RWPE1 (cell line): Measurements from ENCODE around the gene PMP22.

Experiments
- CTCF ChIA-PET: fragments of 350-600 bp; sonication (Branson Sonifier 250); formaldehyde crosslinking; extraction: SDS; loops from one replicate; lab custom pipeline; 2021; lab: Yijun Ruan, JAX
- POLR2A ChIA-PET: fragments of 400-600 bp; formaldehyde crosslinking; extraction: SDS; loops from one replicate; lab custom pipeline; 2020; ENCODE audit warnings: antibody characterized with exemption; ENCODE audit not compliant: low non-redundant PET; lab: Yijun Ruan, JAX
- DNase-seq: peaks from one replicate; pipeline ENCODE4 v3.0.0; 2012; ENCODE audit warnings: low spot score
- H3K27ac ChIP-seq: fragments of 450-650 bp; 2 replicates; pipeline ENCODE4 v1.5.1; 2017
- TF ChIP-seq, protein P1 (sequence below): fragments of 450-650 bp; conservative IDR thresholded peaks from 2 replicates; pipeline ENCODE4 v1.5.1; 2017; ENCODE audit warnings: low read depth, mild to moderate bottlenecking

PMP22 gene

DNA sequence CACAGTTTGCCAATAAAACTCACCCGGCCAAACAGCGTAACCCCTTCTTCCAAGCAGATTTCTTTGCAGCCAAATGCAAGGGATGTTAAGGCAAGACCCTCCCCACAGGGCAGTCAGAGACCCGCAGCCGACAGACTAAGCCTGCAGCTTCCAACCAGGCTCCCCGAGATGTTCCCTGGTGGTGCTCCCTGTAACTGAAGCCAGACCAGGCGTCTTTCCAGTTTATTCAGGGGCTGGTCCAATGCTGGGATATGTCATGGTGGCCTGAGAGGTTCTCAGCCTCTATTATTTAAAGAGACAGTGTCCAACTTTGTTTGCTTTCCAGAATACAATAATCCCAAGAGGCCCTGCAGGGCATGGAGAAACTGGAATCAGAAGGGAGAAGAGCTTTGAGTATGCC is at the start of gene PMP22:
Gene PMP22, minus strand, starts transcription at position 196 of the 400 bp plus-strand sequence. CDS start 4,599 bp downstream, outside the sequence.
- POLR2A ChIA-PET = no interaction called here
- CTCF ChIA-PET = no interaction called here
- TF ChIP-seq, protein P1, sequence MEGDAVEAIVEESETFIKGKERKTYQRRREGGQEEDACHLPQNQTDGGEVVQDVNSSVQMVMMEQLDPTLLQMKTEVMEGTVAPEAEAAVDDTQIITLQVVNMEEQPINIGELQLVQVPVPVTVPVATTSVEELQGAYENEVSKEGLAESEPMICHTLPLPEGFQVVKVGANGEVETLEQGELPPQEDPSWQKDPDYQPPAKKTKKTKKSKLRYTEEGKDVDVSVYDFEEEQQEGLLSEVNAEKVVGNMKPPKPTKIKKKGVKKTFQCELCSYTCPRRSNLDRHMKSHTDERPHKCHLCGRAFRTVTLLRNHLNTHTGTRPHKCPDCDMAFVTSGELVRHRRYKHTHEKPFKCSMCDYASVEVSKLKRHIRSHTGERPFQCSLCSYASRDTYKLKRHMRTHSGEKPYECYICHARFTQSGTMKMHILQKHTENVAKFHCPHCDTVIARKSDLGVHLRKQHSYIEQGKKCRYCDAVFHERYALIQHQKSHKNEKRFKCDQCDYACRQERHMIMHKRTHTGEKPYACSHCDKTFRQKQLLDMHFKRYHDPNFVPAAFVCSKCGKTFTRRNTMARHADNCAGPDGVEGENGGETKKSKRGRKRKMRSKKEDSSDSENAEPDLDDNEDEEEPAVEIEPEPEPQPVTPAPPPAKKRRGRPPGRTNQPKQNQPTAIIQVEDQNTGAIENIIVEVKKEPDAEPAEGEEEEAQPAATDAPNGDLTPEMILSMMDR = no peak
- no peak for DNase-seq
- no peak within 1 kb of the TSS for H3K27ac ChIP-seq

DNA sequence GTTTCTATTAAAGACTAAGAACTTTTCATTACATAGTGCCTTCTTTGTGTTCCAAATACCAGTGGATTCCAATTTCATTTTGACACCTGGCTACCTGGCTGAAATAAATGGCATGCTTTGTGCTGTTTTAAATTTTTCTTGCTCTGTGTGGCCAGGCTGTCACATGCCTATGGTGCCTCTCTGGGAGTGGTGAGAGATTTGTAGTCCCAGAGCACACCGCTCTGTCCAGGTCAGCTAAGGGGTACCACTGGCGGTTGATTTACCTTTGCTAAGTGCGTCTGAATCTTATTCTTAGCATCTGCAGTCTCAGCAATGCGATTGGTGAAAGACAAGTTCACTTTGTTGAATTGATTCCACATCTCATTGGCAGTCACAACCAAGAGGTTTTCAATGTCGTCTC is 46.9 kb upstream of the PMP22 start:
- DNase-seq = no peak
- TF ChIP-seq, protein P1 = no peak
- H3K27ac ChIP-seq = no peak overlapping the region
- CTCF ChIA-PET = no interaction called here
- POLR2A ChIA-PET = no interaction called here

DNA sequence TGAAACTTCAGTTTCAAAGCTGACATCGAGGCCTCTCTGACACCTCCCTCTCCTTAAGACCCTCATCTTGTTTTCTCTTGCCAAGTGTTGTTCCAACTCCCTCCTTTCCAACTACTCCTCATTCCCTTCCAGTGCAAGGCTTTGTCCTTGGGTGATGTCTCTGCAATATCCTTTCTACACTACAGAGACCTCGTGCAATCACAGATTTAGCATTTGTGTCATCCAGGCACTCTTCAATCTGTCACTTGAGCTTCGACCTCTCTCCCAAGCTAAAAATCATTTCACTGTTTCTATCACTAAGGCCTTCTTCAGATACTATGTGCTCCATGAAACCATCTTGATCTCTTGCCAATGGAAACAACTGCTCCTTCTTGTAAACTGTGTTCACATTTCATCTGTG is 44.7 kb upstream of the PMP22 start:
- no peak for DNase-seq
- TF ChIP-seq, protein P1 = no peak
- ChIA-PET POLR2A (no interaction called here), CTCF (no interaction called here)
- H3K27ac ChIP-seq = no peak overlapping the region

DNA sequence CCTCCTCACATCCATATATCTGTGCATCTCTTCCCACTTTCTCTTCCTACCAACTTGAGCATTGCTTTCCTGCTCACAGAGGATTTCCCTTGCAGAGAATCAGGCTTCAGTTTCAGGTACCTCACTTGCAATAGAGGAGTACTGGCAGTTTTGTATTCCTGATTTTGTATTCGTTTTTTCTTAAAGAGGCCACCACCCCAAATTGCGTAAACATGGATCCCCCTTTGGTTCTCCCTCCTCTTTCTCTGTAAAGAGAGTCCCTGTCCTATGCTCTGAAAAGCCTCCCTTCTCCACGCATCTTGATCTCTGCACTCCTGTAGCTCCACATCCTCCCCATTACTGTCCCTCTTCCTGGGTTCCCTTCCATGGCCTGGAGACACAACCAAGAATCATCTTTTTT is 44.1 kb upstream of the PMP22 start:
- no peak overlapping the region for H3K27ac ChIP-seq
- TF ChIP-seq, protein P1 = no peak
- ChIA-PET POLR2A (no interaction called here), CTCF (no interaction called here)
- DNase-seq = no peak

DNA sequence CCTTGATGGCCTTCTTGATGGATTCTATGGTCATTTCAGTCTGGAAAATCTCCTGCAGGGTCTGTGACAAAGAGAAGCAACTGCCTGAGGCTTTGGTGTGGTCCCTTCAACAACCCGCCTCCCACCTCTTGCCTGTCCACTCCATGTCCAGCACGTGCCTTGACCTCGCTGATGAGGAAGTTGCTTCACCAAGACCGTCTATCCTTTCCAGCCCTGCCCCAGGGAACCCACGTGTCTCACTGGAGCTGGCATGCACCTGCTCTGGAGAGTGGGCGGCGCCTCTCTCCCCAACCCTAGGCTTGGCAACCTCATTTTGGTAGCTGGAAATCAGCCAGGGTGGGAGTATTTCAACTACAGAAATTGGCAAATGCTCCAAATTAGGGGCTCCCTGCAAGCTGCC is 43.6 kb upstream of the PMP22 start:
- POLR2A ChIA-PET = no interaction called here
- TF ChIP-seq, protein P1 = no peak
- CTCF ChIA-PET = no interaction called here
- DNase-seq = no peak
- no peak overlapping the region for H3K27ac ChIP-seq

DNA sequence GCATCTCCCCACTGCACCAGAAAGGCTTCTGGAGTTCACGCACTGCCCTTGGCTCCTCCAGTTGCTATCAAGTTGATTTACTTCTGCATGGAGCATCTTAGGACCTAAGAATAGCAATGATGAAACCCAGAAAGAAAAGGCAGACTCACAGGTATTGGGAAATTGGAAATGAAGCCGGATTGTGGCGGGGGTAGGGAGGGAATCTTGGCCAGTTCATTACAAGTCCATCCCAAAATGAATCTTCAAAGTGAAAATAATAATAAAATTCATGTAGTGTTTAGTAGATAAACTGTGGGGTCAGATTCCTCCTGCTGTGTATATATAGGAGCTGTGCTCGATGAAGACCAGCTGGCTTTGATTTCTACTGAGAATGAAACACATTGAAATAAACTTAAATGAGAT is 42.6 kb upstream of the PMP22 start:
- ChIA-PET POLR2A (no interaction called here), CTCF (no interaction called here)
- TF ChIP-seq, protein P1 = no peak
- no peak overlapping the region for H3K27ac ChIP-seq
- no peak for DNase-seq

DNA sequence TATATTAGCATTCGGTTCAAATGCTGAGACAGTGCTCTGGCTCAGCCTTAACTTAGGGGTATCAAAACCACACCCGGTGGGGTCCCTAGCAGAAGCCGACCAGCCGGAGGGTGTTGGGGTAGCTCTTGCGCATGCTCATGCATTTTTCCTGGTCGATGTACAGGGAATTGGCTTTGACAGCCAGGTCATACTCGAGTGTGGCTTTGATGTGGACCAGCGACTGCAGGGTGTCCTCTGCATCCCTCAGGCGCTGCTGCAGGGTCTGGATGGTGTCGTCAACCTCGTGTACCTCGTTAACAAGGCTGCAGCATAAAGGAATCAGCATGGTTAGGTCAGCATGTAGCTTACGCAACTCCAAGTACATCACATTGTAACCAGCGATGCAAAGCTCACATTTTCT is 38.7 kb upstream of the PMP22 start:
- TF ChIP-seq, protein P1 = no peak
- ChIA-PET CTCF (no interaction called here), POLR2A (no interaction called here)
- no peak overlapping the region for H3K27ac ChIP-seq
- DNase-seq = no peak
